GM12892 (cell line): ENCODE measurements around the gene TBX3.

Source experiments
- DNase-seq: peaks from one replicate; pipeline ENCODE4 v3.0.0; 2011; ENCODE audit not compliant: insufficient read length
- FAIRE-seq: peaks from 2 replicates; lab custom pipeline; 2011; peaks lifted over from hg19 to GRCh38; lab: Jason Lieb, UNC
- POLR2A ChIP-seq: IDR thresholded peaks from 2 replicates; pipeline ENCODE4 v1.6.1; 2011; ENCODE audit warnings: low read depth, low read length, control low read depth
- POLR2AphosphoS5 ChIP-seq: IDR thresholded peaks from 2 replicates; pipeline ENCODE4 v1.6.1; 2011; ENCODE audit warnings: low read depth, low read length, control low read depth
- TAF1 ChIP-seq: IDR thresholded peaks from 2 replicates; pipeline ENCODE4 v1.6.1; 2011; ENCODE audit warnings: low read depth, mild to moderate bottlenecking, control low read depth, low read length, borderline replicate concordance

The TBX3 gene

GRCh38 chr12:114704096-114704495 is 20.1 kb upstream of the TBX3 start:
- DNase-seq: no peak
- TF ChIP-seq TAF1: no peak
- no peak for TF ChIP-seq POLR2A
- TF ChIP-seq POLR2AphosphoS5: no peak
- no peak for FAIRE-seq

DNA sequence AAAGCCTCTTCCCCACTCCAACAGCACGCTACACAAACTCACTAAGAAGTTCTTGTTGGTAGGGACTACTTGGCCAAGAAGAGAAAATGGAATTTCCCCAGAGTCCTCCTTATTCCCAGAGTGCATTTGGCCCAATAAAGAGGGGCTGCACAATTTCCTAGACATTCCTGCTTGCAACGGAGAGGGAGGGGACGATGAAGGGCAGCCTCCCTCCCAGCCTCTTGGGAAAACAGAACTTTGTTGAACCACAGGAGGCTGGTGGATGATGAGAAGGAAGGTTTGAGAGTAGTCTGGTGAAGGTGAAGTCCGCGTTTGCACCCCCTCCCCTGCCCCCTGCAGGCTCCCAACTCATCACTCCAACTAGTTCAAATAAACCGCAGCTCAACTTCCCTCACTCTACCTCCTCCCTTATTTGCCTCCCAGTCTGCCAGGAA is 19.1 kb upstream of the TBX3 start:
- no peak for FAIRE-seq
- TF ChIP-seq TAF1 (no peak), POLR2A (no peak), POLR2AphosphoS5 (no peak)
- DNase-seq: no peak

- no peak for FAIRE-seq
- DNase-seq: no peak
- no peak for TF ChIP-seq TAF1
- no peak for TF ChIP-seq POLR2A
- no peak for TF ChIP-seq POLR2AphosphoS5
These were observed 18.5 kb upstream of the TBX3 start for GRCh38 chr12:114702462-114702861.

DNA sequence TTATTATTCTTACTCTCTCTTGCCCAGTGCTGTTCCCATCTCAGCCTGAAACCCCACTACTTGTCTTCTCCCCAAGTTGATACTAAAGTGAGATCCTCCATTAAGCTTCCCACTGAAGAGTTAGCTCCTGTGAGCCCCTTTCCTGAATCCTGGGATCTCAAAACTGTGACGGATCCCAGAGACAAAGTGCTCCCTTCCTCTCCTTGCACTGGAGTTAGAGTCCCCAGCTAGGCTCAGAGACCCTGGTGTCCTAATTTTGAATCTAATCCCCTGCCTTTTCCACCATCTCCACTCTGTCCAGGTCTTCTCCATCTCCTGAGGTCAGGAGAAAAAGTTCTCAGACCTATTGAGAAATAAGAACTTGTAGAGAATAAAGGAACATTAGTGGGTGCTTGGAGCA is 17.6 kb upstream of the TBX3 start:
- TF ChIP-seq POLR2A: no peak
- TF ChIP-seq TAF1: no peak
- TF ChIP-seq POLR2AphosphoS5: no peak
- FAIRE-seq: no peak

DNA sequence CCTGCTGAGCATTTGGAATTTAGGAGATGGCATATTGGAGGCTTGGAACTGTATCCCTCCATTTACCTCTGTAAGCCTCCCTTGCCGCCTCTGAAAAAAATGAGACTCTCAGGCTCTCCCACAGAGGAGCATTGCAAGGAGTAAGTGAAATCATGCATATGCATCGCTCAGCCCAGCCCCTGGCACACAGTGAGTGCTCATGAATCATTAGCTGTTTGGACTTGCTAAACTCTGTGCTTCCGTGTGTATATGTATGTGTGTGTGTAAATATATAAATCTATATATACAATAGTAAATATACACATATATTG is 17.1 kb upstream of the TBX3 start:
- TF ChIP-seq TAF1 (no peak), POLR2AphosphoS5 (no peak), POLR2A (no peak)
- no peak for FAIRE-seq
- DNase-seq: no peak

More for the DNA sequence above, 17.6 kb upstream of the TBX3 start:
- DNase-seq: no peak

- FAIRE-seq (no peak), DNase-seq (no peak)
- no peak for TF ChIP-seq POLR2AphosphoS5
- no peak for TF ChIP-seq TAF1
- no peak for TF ChIP-seq POLR2A
These were observed 16.6 kb upstream of the TBX3 start for GRCh38 chr12:114700392-114701103.

DNA sequence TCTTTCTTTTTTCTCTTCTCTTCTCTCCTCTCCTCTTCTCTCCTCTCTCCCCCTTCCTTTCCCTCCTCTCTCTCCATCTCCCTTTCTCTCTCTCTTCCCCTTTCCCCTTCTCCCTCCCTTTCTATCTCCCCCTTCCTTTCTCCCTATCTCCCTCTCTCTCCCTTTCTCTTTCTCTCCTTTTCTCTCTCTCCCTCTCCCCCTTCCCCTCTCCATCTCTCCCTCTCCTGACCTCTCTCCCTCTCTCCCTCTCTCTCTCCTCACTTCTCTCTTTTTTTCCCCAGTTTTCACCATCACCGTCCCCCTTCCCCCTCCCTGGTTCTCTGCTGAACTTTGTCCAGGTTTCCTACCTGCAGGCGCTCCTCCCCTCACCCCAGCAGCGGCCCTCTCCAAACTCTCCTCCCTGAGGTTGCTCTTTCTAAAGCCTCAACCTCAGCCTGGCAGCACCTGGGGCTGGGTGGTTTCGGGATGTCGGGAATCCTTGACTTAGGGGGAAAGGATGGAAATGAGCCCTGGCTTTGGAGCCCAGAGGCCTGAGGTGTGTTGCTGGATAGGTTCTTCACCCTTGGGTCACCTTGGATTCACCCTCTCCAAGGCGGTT is 14.7 kb upstream of the TBX3 start:
- no peak for FAIRE-seq
- no peak for TF ChIP-seq POLR2A
- no peak for TF ChIP-seq POLR2AphosphoS5
- no peak for TF ChIP-seq TAF1
- no peak for DNase-seq

- TF ChIP-seq POLR2A (no peak), TAF1 (no peak), POLR2AphosphoS5 (no peak)
- FAIRE-seq: no peak
- no peak for DNase-seq
These were observed 14.0 kb upstream of the TBX3 start for GRCh38 chr12:114697741-114698565.

- FAIRE-seq: no peak
- no peak for DNase-seq
- TF ChIP-seq POLR2A (no peak), POLR2AphosphoS5 (no peak), TAF1 (no peak)
These were observed 13.3 kb upstream of the TBX3 start for GRCh38 chr12:114697243-114697716.

DNA sequence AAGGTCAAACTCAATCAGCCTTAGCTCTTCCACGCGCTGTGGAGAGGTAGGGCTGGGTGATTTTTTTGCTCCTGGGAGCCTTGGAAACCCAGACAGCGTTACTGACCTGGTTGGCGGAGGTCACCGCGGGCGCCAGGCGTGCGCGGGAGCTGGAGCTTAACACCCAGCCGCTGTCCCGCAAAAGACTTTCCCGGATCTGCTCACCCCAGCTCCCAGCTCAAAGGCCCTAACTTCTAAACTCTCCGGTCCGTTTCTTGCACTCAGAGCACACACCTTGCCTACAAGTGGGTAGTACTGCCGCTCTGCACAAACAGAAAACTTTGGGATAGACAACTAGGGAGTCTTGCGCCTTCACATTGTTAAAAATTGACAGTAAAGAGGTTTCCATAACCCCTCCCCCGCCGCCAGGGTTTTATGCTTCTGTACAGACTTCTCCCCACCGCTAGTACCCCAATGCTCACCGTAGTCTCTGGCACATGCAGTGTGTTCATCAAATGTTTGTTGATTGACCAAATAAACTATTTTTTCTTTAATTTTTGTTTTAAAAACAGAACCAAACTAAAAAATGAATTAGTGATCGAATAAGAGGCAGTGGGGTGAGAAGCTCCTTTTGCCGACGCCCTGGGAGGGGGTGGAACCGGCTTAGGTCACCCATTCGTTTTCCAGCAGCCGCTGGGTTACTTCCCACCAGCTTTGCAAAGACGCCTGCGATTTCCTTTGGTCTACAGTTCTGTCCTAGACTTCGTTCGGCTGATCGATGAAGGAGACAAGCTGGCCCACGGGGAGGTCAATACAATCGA is 12.7 kb upstream of the TBX3 start:
- FAIRE-seq: no peak
- no peak for DNase-seq
- TF ChIP-seq TAF1: no peak

DNA sequence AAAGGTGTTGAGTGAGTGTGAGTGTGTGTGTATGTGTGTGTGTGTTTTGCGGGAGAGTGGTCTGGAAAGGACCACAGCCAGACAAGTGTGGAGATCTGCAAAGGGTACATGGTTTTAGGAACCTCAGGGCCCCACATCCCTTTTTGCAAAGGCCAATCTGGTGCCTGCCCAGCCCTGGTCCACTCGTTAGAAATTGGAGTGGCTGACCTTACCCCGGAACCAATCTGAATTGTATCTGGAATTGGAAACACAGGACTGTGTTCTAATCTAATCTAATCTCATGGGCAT is 11.3 kb upstream of the TBX3 start:
- FAIRE-seq: no peak
- TF ChIP-seq TAF1 (no peak), POLR2A (no peak), POLR2AphosphoS5 (no peak)
- no peak for DNase-seq
